Osteocyte (in vitro differentiated cells): ENCODE measurements around the gene UMODL1. TPM values are rescaled to one million over a fixed set of nuclear protein-coding genes. Genes with fewer than 3 reads are reported as not detected.

Source experiments
- DNase-seq: peaks from one replicate; pipeline ENCODE4 v3.0.0; 2021; ENCODE audit warnings: mixed read lengths; ENCODE audit not compliant: unreplicated experiment; ENCODE audit errors: extremely low spot score
- H3K27ac Mint-ChIP-seq: one replicate; pipeline ENCODE4 v1.8.0; 2021; ENCODE audit warnings: mild to moderate bottlenecking, mixed read lengths; ENCODE audit not compliant: unreplicated experiment
- H3K27me3 Mint-ChIP-seq: one replicate; pipeline ENCODE4 v1.8.0; 2021; ENCODE audit warnings: mixed read lengths; ENCODE audit not compliant: unreplicated experiment
- H3K36me3 Mint-ChIP-seq: one replicate; pipeline ENCODE4 v1.8.0; 2021; ENCODE audit warnings: mixed read lengths; ENCODE audit not compliant: unreplicated experiment
- H3K4me1 Mint-ChIP-seq: one replicate; pipeline ENCODE4 v1.8.0; 2021; ENCODE audit warnings: mixed read lengths; ENCODE audit not compliant: unreplicated experiment
- H3K4me3 Mint-ChIP-seq: one replicate; pipeline ENCODE4 v1.8.0; 2021; ENCODE audit warnings: mild to moderate bottlenecking, moderate library complexity, mixed read lengths; ENCODE audit not compliant: unreplicated experiment
- H3K9me3 Mint-ChIP-seq: one replicate; pipeline ENCODE4 v1.8.0; 2021; ENCODE audit warnings: mixed read lengths; ENCODE audit not compliant: unreplicated experiment
- total RNA-seq: library from RNA; stranded (reverse); gene quantifications from 2 replicates; pipeline ENCODE4 v1.2.1, GENCODE V29; 2021
- TF ChIP-seq, protein P1 (sequence below): fragments of 200-600 bp; sonication (generic); IDR thresholded peaks from 2 replicates; pipeline ENCODE4 v1.5.0; 2021; ENCODE audit warnings: antibody characterized with exemption, mild to moderate bottlenecking, moderate library complexity

The UMODL1 gene
- total RNA-seq, 1 donor from 2014 or later, result not detected

DNA sequence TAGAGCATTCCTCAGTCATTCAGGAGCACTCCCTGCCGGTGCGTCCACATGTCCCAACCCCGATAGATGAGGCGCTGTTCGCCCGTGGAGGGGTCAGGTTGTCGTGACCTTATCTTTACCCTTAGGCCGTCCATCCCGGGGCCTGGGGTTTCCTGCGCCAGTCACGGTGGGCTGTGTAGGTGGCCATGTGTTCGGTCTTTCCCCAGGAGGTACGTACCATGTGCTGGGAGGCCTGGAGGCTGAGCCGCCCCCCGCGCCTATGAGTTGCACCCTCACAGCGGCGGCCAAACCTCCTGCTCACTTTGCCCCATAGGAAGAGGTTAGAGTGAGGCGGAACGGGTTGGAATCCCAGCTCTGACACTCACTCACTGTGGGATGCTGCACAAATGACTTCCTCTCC is 35.3 kb downstream of the UMODL1 start:
- Mint-ChIP-seq H3K4me3 (no peak overlapping the region), H3K36me3 (no peaks in the 10 kb centered on the region), H3K9me3 (no peaks in the 10 kb centered on the region), H3K27ac (no peak overlapping the region), H3K27me3 (no peaks in the 10 kb centered on the region), H3K4me1 (peaks cover 19% of the 10 kb centered on the region)
- TF ChIP-seq, protein P1, sequence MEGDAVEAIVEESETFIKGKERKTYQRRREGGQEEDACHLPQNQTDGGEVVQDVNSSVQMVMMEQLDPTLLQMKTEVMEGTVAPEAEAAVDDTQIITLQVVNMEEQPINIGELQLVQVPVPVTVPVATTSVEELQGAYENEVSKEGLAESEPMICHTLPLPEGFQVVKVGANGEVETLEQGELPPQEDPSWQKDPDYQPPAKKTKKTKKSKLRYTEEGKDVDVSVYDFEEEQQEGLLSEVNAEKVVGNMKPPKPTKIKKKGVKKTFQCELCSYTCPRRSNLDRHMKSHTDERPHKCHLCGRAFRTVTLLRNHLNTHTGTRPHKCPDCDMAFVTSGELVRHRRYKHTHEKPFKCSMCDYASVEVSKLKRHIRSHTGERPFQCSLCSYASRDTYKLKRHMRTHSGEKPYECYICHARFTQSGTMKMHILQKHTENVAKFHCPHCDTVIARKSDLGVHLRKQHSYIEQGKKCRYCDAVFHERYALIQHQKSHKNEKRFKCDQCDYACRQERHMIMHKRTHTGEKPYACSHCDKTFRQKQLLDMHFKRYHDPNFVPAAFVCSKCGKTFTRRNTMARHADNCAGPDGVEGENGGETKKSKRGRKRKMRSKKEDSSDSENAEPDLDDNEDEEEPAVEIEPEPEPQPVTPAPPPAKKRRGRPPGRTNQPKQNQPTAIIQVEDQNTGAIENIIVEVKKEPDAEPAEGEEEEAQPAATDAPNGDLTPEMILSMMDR, result no peak
- no peak for DNase-seq

DNA sequence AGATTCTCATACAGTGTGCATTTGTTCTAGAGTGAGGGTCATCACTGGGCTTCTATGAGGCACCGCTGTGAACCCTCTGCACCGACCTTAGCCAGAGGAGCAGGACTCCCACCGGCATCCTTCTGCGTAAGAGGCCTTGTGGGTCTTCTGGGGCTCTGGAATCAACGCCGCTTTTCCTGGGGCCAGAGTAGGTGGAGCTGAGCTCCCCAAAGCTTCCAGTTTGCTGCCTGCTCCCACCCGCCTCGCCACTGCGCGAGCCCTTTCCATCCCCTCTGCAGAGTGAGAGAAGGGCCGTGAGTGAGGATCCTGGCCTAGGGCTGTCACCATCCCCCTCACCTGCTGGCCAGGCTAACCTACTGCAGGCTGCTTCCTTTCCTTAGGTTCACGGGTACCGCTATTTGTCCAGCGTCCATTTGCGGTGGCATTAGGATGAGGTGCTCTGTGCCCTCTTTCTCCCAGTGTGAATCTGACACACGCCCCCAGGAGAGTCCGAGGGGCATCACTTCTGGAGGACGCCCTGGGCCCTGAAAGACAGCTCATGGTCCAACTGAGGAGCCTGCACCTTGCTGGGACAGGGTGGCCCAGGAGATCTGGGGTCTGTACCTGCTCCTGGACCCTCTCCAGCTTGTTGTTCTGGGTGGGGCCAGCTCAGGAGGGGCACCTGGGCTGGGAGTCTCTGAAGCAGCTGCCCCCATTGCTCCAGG is 36.2 kb downstream of the UMODL1 start:
- Mint-ChIP-seq H3K36me3 (no peaks in the 10 kb centered on the region), H3K27me3 (no peaks in the 10 kb centered on the region), H3K9me3 (no peaks in the 10 kb centered on the region), H3K4me1 (peaks cover 23% of the 10 kb centered on the region), H3K27ac (no peak overlapping the region), H3K4me3 (no peak overlapping the region)
- no peak for DNase-seq
- TF ChIP-seq, protein P1, result no peak

DNA sequence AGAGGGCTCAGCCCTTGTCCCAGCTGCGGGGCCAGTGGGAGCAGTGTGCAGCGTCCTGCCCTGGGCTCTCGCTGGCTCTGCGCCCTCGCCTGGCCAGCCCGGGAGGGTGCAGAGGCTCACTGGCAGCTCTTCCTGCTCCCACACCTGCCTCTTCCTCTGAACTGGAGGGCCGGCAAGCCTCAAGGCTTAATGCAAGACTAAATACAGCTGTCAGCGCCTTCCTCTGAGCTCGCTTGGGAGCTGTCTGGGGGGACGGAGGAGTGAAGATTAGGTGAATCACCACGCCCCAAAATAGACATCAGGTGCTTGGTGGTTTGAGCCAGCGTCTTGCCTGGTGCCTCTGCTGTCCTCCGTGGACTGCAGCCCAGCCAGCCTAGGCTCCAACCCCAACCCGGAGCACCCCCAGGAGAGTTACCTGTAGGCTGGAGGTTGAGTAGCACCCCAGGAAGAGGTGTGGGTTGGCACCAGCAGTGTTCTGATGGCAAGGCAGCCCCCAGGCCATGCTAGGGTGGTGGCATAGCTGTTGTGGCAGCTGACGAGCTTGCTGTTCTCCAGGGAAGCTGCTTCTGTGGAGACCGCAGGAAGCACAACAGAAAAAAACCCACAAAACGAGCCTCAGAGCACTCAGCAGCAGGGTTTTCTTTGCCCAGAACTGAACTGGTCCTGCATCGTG is 36.9 kb downstream of the UMODL1 start:
- H3K4me1 Mint-ChIP-seq, result peaks cover 25% of the 10 kb centered on the region
- H3K9me3 Mint-ChIP-seq, result no peaks in the 10 kb centered on the region
- no peak overlapping the region for H3K4me3 Mint-ChIP-seq
- TF ChIP-seq, protein P1, result peak; percentile 82
- H3K36me3 Mint-ChIP-seq, result no peaks in the 10 kb centered on the region
- no peak for DNase-seq
- no peaks in the 10 kb centered on the region for H3K27me3 Mint-ChIP-seq
- H3K27ac Mint-ChIP-seq, result no peak overlapping the region

DNA sequence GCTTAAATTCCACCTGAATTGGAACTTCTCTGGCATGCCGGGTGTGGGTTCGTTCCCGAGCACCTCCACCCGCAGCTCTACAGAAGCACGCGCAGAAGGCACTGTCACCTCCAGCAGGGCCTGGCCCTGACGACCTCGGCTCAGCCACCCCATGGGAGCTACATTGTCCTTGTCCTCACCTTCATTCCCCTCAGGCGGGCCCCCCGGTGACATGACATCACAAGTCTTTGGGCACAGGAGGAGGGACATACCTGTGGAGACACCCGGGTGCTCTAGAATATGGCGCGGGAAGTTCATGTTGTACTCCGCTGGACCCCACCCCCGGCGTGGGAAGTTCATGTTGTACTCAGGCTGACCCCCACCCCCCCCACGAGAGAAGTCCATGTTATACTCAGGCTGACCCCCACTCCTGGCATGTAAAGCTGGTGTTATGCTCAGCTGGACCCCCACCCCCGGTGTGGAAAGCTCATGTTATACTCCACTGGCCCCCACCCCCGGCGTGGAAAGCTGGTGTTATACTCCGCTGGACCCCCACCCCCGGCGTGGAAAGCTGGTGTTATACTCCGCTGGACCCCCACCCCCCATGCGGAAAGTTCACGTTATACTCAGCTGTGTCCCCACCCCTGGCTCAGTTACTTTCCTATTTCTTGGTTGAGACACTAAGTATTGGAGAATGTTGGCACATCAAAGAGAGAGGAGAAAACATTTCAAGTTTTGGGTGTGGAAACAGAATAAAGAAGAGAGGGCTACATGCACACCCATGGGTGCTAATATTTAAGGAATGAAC is 37.6 kb downstream of the UMODL1 start:
- H3K9me3 Mint-ChIP-seq, result no peaks in the 10 kb centered on the region
- H3K27ac Mint-ChIP-seq, result no peak overlapping the region
- no peaks in the 10 kb centered on the region for H3K27me3 Mint-ChIP-seq

More for the DNA sequence above, 37.6 kb downstream of the UMODL1 start:
- no peaks in the 10 kb centered on the region for H3K36me3 Mint-ChIP-seq
- H3K4me1 Mint-ChIP-seq, result peaks cover 28% of the 10 kb centered on the region
- TF ChIP-seq, protein P1, result no peak
- no peak overlapping the region for H3K4me3 Mint-ChIP-seq
- no peak for DNase-seq
